OCI-LY7 (cell line): ENCODE measurements around the gene STH. TPM values are rescaled to one million over a fixed set of nuclear protein-coding genes. Genes with fewer than 3 reads are reported as not detected.

Experiments
- BruUV-seq: library from RNA; stranded (reverse); fragments of 400-500 nt; replicated peaks from 2 replicates; lab custom pipeline; 2021; lab: Mats Ljungman, UMichigan
- CTCF ChIA-PET: fragments of 300-600 bp; sonication (Branson Sonifier 250); formaldehyde crosslinking; loops from one replicate; lab custom pipeline; 2022; ENCODE audit warnings: antibody characterized with exemption; ENCODE audit not compliant: unreplicated experiment; lab: Charles Lee
- POLR2A ChIA-PET: fragments of 300-600 bp; sonication (Branson Sonifier 250); formaldehyde crosslinking; loops from one replicate; lab custom pipeline; 2022; ENCODE audit warnings: antibody characterized with exemption; lab: Charles Lee
- DNase-seq: peaks from one replicate; pipeline ENCODE4 v3.0.0-alpha.2; 2015; ENCODE audit warnings: low spot score
- H2AFZ ChIP-seq: fragments of 200-600 bp; sonication (generic), shearing (Covaris generic); 2 replicates; pipeline ENCODE4 v1.6.1; 2014; ENCODE audit warnings: mild to moderate bottlenecking, antibody characterized with exemption, low read length, moderate library complexity
- H3K27ac ChIP-seq: fragments of 200-600 bp; sonication (generic); 2 replicates; pipeline ENCODE4 v1.5.1; 2014; ENCODE audit warnings: mixed run types, low read depth, mild to moderate bottlenecking, moderate library complexity, low read length, inconsistent platforms; ENCODE audit not compliant: poor library complexity, severe bottlenecking
- H3K36me3 ChIP-seq: fragments of 200-600 bp; sonication (generic); 2 replicates; pipeline ENCODE4 v1.6.1; 2014; ENCODE audit warnings: mild to moderate bottlenecking, antibody characterized with exemption, low read length, moderate library complexity, mixed read lengths; ENCODE audit not compliant: insufficient read depth
- H3K4me1 ChIP-seq: fragments of 200-600 bp; sonication (generic); 2 replicates; pipeline ENCODE4 v1.5.1; 2014; ENCODE audit warnings: mild to moderate bottlenecking, low read length; ENCODE audit not compliant: insufficient read depth, poor library complexity, severe bottlenecking
- H3K4me2 ChIP-seq: fragments of 200-600 bp; sonication (generic); 2 replicates; pipeline ENCODE4 v1.6.1; 2014; ENCODE audit warnings: mild to moderate bottlenecking, low read length
- H3K4me3 ChIP-seq: fragments of 200-600 bp; sonication (generic); 2 replicates; pipeline ENCODE4 v1.5.1; 2014; ENCODE audit warnings: mild to moderate bottlenecking, low read depth, low read length; ENCODE audit not compliant: poor library complexity, severe bottlenecking
- H3K79me2 ChIP-seq: fragments of 200-600 bp; sonication (generic); 2 replicates; pipeline ENCODE4 v1.6.1; 2016; ENCODE audit warnings: low read depth, mild to moderate bottlenecking, low read length, moderate library complexity, mixed read lengths; ENCODE audit not compliant: insufficient read depth
- H3K9me2 ChIP-seq: fragments of 200-600 bp; sonication (generic); 2 replicates; pipeline ENCODE4 v1.6.1; 2016; ENCODE audit warnings: mild to moderate bottlenecking, low read length, mixed read lengths; ENCODE audit not compliant: insufficient read depth
- H3K9me3 ChIP-seq: fragments of 200-600 bp; sonication (generic); 2 replicates; pipeline ENCODE4 v1.6.1; 2014; ENCODE audit warnings: mild to moderate bottlenecking, mixed run types, low read length, mixed read lengths
- H4K20me1 ChIP-seq: fragments of 200-600 bp; sonication (generic); 2 replicates; pipeline ENCODE4 v1.6.1; 2014; ENCODE audit warnings: mild to moderate bottlenecking, antibody characterized with exemption, low read length, moderate library complexity, mixed read lengths; ENCODE audit not compliant: insufficient read depth
- EZH2phosphoT487 ChIP-seq: fragments of 200-600 bp; sonication (generic); IDR thresholded peaks from 2 replicates; pipeline ENCODE4 v1.6.1; 2018; ENCODE audit warnings: low read depth, borderline replicate concordance, mild to moderate bottlenecking, mixed run types, antibody characterized with exemption, low read length, moderate library complexity, mixed read lengths
- intact Hi-C: fragments of 100-400 bp; cut with micrococcal nuclease; formaldehyde crosslinking; loops from one replicate; pipeline ENCODE4 v1.10.0; 2022; ENCODE audit not compliant: unreplicated experiment
- total RNA-seq, 2 experiments: library from RNA; depleted of rRNA in 1 of 2; stranded (reverse); fragments of >200 nt in 1 of 2; shearing (Covaris generic) in 1 of 2; gene quantifications; 2 replicates each; pipeline ENCODE4 v1.2.3, GENCODE V29; 2014 to 2022
- TF ChIP-seq, protein P1 (sequence below): fragments of 200-600 bp; sonication (generic); conservative IDR thresholded peaks from 2 replicates; pipeline ENCODE4 v1.5.1; 2014; ENCODE audit warnings: mild to moderate bottlenecking, antibody characterized with exemption, low read length, moderate library complexity, mixed read lengths

The STH gene
- total RNA-seq, 2 experiments from 2014 or later = not detected

DNA sequence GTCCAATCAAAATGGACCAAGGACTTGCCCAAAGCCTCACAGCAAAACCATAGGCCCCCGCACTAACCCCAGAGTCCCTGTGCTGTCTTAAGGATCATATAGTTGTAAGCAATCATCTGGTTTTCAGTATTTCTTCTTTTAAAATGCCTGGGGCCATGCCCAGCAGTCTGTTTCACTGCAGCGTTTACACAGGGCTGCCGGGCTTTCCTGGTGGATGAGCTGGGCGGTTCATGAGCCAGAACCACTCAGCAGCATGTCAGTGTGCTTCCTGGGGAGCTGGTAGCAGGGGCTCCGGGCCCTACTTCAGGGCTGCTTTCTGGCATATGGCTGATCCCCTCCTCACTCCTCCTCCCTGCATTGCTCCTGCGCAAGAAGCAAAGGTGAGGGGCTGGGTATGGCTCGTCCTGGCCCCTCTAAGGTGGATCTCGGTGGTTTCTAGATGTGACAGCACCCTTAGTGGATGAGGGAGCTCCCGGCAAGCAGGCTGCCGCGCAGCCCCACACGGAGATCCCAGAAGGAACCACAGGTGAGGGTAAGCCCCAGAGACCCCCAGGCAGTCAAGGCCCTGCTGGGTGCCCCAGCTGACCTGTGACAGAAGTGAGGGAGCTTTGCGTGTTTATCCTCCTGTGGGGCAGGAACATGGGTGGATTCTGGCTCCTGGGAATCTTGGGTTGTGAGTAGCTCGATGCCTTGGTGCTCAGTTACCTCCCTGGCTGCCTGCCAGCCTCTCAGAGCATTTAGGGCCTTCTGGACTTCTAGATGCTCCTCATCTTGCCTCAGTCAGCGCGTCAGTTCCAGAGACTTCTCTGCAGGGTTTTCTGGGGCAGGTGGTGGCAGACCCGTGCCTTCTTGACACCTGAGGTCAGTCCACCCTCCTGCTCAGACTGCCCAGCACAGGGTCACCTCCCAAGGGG lies 24.8 kb upstream of the STH start:
- Histone ChIP-seq H3K9me2 (no peaks in the 10 kb centered on the region), H3K4me1 (no peaks in the 10 kb centered on the region), H3K79me2 (no peaks in the 10 kb centered on the region), H3K36me3 (no peaks in the 10 kb centered on the region), H4K20me1 (no peaks in the 10 kb centered on the region; the same call in 1 of the 2 replicates), H2AFZ (no peak overlapping the region), H3K4me2 (no peak overlapping the region), H3K27ac (no peak overlapping the region), H3K9me3 (no peaks in the 10 kb centered on the region), H3K4me3 (no peak overlapping the region)
- no peak for TF ChIP-seq EZH2phosphoT487
- TF ChIP-seq, protein P1, sequence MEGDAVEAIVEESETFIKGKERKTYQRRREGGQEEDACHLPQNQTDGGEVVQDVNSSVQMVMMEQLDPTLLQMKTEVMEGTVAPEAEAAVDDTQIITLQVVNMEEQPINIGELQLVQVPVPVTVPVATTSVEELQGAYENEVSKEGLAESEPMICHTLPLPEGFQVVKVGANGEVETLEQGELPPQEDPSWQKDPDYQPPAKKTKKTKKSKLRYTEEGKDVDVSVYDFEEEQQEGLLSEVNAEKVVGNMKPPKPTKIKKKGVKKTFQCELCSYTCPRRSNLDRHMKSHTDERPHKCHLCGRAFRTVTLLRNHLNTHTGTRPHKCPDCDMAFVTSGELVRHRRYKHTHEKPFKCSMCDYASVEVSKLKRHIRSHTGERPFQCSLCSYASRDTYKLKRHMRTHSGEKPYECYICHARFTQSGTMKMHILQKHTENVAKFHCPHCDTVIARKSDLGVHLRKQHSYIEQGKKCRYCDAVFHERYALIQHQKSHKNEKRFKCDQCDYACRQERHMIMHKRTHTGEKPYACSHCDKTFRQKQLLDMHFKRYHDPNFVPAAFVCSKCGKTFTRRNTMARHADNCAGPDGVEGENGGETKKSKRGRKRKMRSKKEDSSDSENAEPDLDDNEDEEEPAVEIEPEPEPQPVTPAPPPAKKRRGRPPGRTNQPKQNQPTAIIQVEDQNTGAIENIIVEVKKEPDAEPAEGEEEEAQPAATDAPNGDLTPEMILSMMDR = no peak
- ChIA-PET CTCF (no interaction called here), POLR2A (no interaction called here)
- intact Hi-C loops = no loop called here
- DNase-seq = no peak
- BruUV-seq = no TSS peak

DNA sequence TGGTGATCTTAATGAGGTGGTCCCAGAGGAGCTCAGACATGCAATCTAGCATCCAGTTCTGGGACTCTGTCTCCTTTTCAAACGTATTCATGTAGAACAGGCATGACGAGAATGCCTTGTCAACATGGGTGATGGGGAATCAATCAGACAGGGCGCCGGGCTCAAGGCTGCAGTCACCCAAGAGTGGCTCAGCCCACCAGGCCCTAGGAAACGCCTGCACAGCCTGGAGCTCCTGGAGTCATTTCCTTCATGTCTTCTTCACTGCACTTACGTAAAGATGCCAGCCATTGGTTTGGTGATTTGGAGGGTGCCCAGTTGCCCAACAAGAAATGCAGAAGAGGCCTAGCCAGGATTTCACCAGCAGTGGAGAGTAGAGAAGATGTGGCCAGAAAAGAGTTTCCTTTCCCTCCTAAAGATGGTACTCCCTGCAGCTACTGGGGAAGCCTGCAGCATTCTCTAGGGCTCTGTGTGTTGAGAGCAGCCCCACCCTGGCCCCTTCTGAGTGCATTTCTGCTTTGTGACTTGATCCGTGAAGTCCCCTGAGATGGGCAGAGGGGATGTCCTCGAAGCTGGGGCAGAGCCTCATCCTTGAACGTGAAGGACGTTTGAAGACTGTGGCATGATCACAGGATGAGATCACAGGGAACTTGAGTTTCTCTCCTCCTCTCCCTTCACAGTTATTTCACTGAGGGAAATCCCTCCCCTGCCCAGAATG lies 24.0 kb upstream of the STH start:
- intact Hi-C loops = no loop called here
- H3K4me3 ChIP-seq = no peak overlapping the region
- POLR2A ChIA-PET = no interaction called here

More for the DNA sequence above, 24.0 kb upstream of the STH start:
- Histone ChIP-seq H3K9me2 (no peaks in the 10 kb centered on the region), H2AFZ (no peak overlapping the region), H3K79me2 (no peaks in the 10 kb centered on the region), H4K20me1 (no peaks in the 10 kb centered on the region; the same call in 1 of the 2 replicates), H3K36me3 (no peaks in the 10 kb centered on the region), H3K4me2 (no peak overlapping the region), H3K27ac (no peak overlapping the region), H3K9me3 (no peaks in the 10 kb centered on the region), H3K4me1 (no peaks in the 10 kb centered on the region)
- no peak for DNase-seq
- no TSS peak for BruUV-seq
- TF ChIP-seq, protein P1 = no peak
- no peak for TF ChIP-seq EZH2phosphoT487
- CTCF ChIA-PET = no interaction called here
